HG03575 (cell line): Measurements from ENCODE around the gene PNMA6E.

Experiments
- ATAC-seq: cut with Tn5 transposase; IDR thresholded peaks from one replicate; pipeline ENCODE4 v1.9.1; 2021; ENCODE audit not compliant: unreplicated experiment, insufficient number of reproducible peaks, low FRiP score; ENCODE audit errors: extremely low read depth

The PNMA6E gene

DNA sequence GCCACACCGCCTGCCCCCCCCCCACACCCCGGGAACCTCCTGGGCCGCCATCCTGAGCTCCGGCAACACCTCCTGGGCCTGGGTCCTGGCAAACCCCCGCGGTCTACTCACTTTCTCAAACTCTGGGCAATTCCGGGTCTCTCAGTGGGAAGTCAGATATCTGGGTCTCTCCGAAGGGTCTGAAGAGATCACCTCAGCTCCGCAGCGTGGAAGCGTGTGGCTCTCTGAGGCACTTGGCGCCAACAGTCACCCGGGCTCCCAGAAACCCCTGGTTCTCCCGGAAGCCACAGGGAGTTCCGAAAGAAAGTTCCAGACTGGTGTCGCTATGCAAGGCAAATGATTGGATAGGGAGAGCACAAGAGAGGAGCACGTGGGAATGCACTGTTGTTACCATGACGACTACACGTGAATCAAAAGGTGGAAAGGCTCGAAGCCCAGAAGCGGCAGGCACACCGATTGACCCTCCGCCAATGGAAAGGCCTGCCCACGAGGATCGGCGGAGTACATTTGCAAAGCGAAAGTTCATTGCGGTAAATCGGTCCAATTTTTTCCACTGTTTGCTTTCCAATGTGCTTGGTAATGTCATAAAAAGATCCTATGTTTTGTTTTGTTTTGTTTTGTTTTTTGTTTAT is at the start of gene PNMA6E:
Gene PNMA6E (minus strand): TSS at position 218 of the 632 bp plus-strand sequence. CDS start 2,501 bp downstream, outside the sequence.
- no peak for ATAC-seq

- no peak for ATAC-seq
Observed at GRCh38 chrX:153450949-153451277, 49.8 kb upstream of the PNMA6E start.

- ATAC-seq = no peak
Observed at GRCh38 chrX:153450114-153450948, 49.2 kb upstream of the PNMA6E start.

GRCh38 chrX:153449368-153450113 is 48.4 kb upstream of the PNMA6E start:
- no peak for ATAC-seq

- ATAC-seq = no peak
Observed at GRCh38 chrX:153448556-153449367, 47.6 kb upstream of the PNMA6E start.

- ATAC-seq = no peak
Observed at GRCh38 chrX:153447581-153447960, 46.4 kb upstream of the PNMA6E start.

DNA sequence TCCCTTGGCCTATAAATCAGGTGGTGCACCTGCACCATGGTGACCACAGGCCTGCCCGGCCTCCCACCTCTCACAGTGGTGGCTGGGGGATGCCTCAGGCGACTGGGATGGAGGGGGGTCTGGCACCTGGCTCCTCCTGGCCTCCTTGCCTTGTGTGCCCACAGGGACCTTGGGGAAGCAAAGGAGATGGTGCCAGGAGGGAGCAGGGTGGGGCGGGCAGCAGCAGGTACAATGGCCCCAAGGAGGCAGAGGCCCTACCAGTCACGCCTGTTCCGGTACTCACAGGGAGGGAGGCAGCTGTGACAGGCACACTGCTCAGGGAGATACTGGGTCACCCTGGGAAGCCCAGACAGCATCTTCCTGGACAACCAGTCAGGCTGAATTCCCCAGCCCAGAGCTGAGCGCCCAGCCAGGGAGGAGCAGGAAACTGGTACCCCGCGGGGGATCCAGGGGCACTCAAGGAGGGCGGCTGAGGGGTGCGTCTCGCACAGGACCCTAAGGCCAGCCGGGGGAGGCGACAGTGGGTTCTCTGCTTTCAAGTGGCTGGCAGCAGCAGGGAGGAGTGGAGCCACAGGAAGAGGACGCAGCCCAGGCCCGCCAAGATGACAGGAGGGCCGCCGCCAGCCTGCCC is 45.9 kb upstream of the PNMA6E start:
- ATAC-seq = no peak

DNA sequence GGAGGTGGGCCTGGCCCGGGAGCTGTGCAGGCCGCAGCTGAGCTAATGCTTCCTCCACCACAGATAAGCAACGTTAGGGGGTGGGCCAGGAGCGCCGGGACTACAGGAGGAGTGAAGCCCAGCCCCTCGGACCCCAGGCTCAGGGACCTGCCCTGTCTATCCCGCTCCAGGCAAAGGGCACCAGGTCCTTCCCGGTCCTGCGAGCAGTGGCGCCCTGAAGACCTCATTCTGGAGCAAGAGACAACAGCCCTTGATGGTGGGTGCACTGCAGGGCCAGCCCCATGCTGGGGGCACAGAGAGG is 45.4 kb upstream of the PNMA6E start:
- ATAC-seq = no peak

GRCh38 chrX:153445856-153446635 is 44.9 kb upstream of the PNMA6E start, which contains the start of gene TREX2:
Gene TREX2 (minus strand): TSS chrX:153446056. CDS start chrX:153445430, 626 bp downstream.
- no peak for ATAC-seq

- ATAC-seq = no peak
Observed at GRCh38 chrX:153445106-153445855, 44.1 kb upstream of the PNMA6E start.

DNA sequence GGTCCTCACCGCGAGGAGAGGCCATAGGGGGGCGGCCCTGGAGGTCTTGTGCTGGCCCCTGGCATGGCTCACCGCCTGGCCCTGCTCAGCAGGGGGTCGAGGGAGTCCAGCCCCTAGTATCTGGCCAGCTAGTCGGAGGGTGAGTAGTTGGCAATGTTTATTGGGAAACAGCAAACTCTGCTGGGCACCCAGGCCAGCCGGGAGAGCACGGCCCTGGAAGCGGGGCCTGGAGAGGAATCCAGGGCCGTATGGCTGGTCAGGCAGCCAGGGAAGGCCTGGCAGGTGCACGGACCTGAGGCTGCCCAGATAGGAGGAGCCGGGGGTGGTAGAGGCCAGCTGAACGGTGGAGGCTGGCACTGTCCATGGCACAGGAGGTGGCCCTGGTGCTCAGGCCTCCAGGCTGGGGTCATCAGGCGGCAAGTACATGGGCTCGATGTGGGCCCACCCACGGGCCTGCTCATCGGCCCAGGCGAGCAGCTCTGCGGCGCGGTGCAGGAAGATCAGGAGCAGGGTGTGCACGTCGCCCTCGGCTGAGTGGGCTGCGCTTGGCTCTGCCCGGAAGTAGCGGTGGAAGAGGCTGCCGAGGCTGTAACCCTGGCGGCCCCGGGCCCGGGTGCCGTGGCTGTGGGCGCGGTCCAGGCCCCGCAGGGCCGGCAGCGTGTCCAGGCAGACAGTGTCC is 43.3 kb upstream of the PNMA6E start:
- ATAC-seq = no peak

DNA sequence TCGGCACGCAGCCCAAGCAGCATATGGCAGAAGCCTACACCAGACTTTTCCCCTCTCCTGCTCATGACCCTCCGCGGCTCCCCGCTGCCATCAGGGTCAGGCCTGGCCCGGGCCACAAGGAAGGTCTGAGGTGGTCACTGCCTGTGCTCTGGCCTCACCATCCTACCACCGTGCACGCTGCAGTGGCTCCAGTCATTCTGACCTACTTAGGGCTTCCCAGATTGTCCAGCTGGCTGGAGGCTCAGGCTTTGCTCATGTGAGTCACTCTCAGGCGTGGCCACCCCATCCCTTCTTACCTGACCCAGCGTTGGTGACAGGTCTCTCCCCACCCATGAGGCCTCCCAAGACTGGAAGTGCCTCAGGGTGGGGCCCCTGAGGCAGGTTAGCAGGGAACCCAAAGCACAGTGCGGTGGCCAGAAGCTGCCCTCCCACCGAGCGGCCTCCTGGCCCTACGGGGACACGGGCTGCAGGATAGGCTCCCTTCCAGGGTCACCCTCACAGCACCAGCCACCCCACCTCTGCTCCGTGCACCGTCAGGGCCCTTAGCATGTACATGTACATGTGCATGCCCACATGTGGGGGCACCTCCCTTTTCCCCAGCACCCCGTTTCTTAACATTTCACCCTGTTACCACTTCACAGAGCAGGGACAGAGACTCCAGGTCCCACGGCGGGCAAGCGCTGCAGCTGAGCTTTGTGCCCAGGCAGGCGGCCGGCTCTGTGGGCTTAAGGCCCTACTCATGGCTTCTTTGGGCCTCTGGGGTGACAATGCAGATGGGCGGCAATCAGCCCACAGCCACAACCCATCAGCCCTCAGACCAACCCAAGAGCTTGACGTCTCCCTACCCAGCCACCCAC is 42.6 kb upstream of the PNMA6E start:
- ATAC-seq = no peak

- no peak for ATAC-seq
Observed at GRCh38 chrX:153442463-153442862, 41.3 kb upstream of the PNMA6E start.

GRCh38 chrX:153441981-153442380 is 40.8 kb upstream of the PNMA6E start:
- ATAC-seq = no peak

DNA sequence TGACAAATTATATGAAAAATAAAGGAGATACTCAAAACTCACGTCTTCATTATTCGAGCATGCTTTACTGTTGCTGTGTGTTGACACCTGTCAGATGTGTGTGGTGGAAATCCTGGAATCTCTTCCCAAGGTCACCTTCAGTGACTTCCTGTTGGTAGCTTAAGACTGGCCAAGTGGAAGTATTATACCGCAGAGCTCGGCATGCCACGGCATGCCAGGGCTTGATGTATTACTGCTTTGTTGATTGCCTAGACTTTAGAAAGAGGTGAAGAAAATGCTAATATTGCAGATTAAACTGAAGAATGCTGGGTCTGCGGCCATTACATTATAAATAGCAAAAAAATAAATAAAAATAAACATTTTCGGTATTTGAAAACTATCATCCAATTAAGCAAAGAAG is 40.1 kb upstream of the PNMA6E start:
- ATAC-seq = no peak

DNA sequence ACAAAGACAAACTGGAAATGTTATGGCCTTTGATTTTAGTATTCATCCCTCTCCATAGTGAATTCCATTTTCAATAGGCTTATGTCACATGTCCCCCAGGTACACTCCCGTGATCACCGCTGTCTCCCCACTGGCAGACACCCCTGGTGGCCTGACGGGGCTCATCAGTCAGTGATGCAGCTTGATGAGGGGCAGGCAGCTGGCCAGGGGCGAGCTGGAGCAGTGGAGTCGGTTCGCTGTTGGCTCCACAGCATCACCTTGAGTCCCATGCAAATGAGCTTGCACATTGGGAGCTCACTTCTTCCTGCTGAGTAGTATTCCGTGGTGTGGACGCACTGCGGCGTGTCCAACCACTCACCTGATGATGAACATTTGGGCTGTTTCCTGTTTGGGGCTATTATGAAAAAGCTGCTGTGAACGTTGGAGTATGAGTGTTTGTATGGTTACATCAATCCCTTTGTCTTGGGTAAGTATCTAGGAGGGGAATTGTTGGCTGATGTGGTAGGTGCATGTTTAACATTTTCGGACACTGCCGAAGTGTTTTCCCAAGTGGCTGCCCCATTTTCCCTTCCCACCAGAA is 39.5 kb upstream of the PNMA6E start:
- no peak for ATAC-seq
